ENCODE data around the gene PTPRO.

The PTPRO gene

GRCh38 chr12:15584366-15585041 is 262.2 kb downstream of the PTPRO start:
- Histone ChIP-seq H3K4me1 (ENCODE audit: control insufficient read depth, insufficient read depth, low read length) (no peaks in the 10 kb centered on the region), H3K27me3 (ENCODE audit: control insufficient read depth, insufficient read depth, low read length) (peaks cover under 1% of the 10 kb centered on the region; the same call in 1 of the 2 replicates), H3K9ac (ENCODE audit: low read length) (no peak overlapping the region), H3K9me3 (ENCODE audit: control insufficient read depth, insufficient read depth, low read depth, low read length) (peaks cover 12% of the 10 kb centered on the region), H3K36me3 (ENCODE audit: control insufficient read depth, insufficient read depth, low read length) (no peaks in the 10 kb centered on the region), H3K27ac (ENCODE audit: low read depth, low read length) (no peak overlapping the region), H3K4me3 (ENCODE audit: low read depth, low read length) (no peak overlapping the region)

GRCh38 chr12:15589328-15590032 is 267.2 kb downstream of the PTPRO start:
- Histone ChIP-seq H3K9me3 (ENCODE audit: control insufficient read depth, insufficient read depth, low read depth, low read length) (no peaks in the 10 kb centered on the region), H3K4me3 (ENCODE audit: low read depth, low read length) (no peak overlapping the region; the same call in 1 of the 2 replicates), H3K4me1 (ENCODE audit: control insufficient read depth, insufficient read depth, low read length) (peaks cover 6% of the 10 kb centered on the region; the same call in 1 of the 2 replicates), H3K36me3 (ENCODE audit: control insufficient read depth, insufficient read depth, low read length) (no peaks in the 10 kb centered on the region), H3K27ac (ENCODE audit: low read depth, low read length) (no peak overlapping the region), H3K27me3 (ENCODE audit: control insufficient read depth, insufficient read depth, low read length) (peaks cover 7% of the 10 kb centered on the region; the same call in 1 of the 2 replicates), H3K9ac (ENCODE audit: low read length) (no peak overlapping the region)

DNA sequence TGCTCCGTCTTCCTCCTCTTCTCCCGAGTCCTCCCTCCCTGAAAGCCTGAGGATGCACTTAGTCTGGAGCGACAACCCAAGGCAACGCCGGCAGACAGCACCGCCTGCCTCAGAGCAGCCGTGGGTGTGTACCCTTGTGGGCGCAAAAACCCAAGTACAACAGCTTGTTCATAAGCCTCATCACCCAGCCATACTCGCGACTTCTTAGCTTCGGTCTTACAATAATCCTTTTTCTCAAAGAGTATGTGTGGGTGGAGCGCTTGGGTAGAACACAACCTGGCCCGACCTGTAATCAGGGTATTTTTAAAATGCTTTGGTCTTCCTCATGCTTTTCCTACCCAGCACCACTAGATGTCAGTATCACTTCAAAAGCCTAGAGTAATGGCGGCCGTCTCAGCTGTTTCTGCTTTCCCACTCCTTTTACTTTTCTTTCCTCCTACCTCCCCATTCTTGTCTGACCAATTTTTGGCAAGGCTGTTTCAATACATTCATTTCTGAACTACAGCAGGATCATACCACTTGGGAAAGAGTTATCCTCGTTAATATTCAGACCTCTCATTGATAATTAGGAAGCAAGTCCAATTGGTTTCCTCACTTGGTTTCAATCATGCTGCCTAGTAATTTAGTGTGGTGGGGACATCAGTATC is 268.0 kb downstream of the PTPRO start:
- H3K9me3 ChIP-seq (ENCODE audit: control insufficient read depth, insufficient read depth, low read depth, low read length) = no peaks in the 10 kb centered on the region
- H3K4me3 ChIP-seq (ENCODE audit: low read depth, low read length) = peak overlapping the region; percentile 59
- peak overlapping the region; percentile 47 for H3K9ac ChIP-seq (ENCODE audit: low read length)
- H3K36me3 ChIP-seq (ENCODE audit: control insufficient read depth, insufficient read depth, low read length) = no peaks in the 10 kb centered on the region
- peaks cover 7% of the 10 kb centered on the region; the same call in 1 of the 2 replicates for H3K27me3 ChIP-seq (ENCODE audit: control insufficient read depth, insufficient read depth, low read length)
- peaks cover 6% of the 10 kb centered on the region; the same call in 1 of the 2 replicates for H3K4me1 ChIP-seq (ENCODE audit: control insufficient read depth, insufficient read depth, low read length)
- H3K27ac ChIP-seq (ENCODE audit: low read depth, low read length) = no peak overlapping the region

DNA sequence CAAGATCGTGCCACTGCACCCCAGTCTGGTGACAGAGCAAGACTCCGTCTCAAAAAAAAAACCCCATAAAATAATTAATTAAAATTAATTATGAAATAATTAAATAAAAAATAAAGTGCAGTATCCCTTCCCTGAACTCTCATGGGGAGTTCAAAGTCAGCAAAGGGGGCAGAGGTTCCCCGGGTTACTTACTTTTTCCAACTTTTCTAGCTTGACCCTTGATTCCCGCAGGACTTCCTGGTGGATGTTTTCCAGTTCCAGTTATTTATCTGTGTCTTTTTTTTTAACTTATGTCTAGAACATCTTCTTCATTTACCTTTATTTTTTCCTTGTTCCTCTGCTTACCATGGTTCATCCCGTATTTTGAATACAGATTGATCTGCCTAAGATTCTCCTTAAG is 269.5 kb downstream of the PTPRO start:
- Histone ChIP-seq H3K9ac (ENCODE audit: low read length) (no peak overlapping the region), H3K9me3 (ENCODE audit: control insufficient read depth, insufficient read depth, low read depth, low read length) (no peaks in the 10 kb centered on the region), H3K4me1 (ENCODE audit: control insufficient read depth, insufficient read depth, low read length) (peaks cover 6% of the 10 kb centered on the region; the same call in 1 of the 2 replicates), H3K4me3 (ENCODE audit: low read depth, low read length) (no peak overlapping the region), H3K36me3 (ENCODE audit: control insufficient read depth, insufficient read depth, low read length) (no peaks in the 10 kb centered on the region), H3K27me3 (ENCODE audit: control insufficient read depth, insufficient read depth, low read length) (peaks cover 7% of the 10 kb centered on the region; the same call in 1 of the 2 replicates), H3K27ac (ENCODE audit: low read depth, low read length) (no peak overlapping the region)

DNA sequence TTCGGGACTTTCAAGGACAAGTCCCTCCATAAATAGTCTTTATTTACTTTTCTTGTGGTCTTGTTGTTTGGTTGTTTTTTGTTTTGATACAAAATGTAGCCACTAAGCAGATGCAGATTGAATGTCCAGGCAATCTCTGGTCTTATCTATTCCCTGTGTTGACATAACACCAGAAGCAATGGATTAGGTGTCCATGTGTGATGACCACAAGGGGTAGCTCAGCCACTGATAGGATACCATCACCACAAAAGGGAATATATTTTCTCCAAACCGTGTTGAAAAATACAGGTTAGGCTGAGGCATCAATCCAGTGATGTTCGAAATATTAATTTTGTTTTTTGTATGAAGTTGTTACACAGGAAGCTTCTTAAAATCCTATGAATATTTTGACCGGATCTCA is 270.6 kb downstream of the PTPRO start:
- Histone ChIP-seq H3K4me1 (ENCODE audit: control insufficient read depth, insufficient read depth, low read length) (peaks cover 6% of the 10 kb centered on the region; the same call in 1 of the 2 replicates), H3K9me3 (ENCODE audit: control insufficient read depth, insufficient read depth, low read depth, low read length) (no peaks in the 10 kb centered on the region), H3K9ac (ENCODE audit: low read length) (no peak overlapping the region), H3K27ac (ENCODE audit: low read depth, low read length) (no peak overlapping the region), H3K4me3 (ENCODE audit: low read depth, low read length) (no peak overlapping the region), H3K36me3 (ENCODE audit: control insufficient read depth, insufficient read depth, low read length) (no peaks in the 10 kb centered on the region), H3K27me3 (ENCODE audit: control insufficient read depth, insufficient read depth, low read length) (peaks cover 7% of the 10 kb centered on the region; the same call in 1 of the 2 replicates)

DNA sequence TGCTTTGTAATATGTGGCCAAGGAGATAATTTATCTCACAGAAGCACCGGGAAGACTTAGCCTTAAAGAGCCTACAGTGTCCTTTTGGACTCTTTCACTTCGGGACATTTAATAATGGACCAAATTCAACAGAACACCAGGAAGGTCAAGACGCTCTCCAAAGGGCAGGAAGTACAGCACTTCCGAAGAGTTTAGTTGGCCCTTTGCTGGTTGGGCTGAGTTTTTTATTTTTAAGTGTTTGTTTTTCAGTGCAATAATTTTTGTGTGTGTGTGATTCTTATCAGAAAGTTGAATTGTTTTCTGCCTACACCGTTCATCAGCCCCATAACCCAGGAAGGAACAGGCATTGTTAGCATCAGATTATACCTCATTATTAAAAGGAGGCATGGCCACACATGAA is 273.9 kb downstream of the PTPRO start:
- H3K9me3 ChIP-seq (ENCODE audit: control insufficient read depth, insufficient read depth, low read depth, low read length) = no peaks in the 10 kb centered on the region
- no peaks in the 10 kb centered on the region for H3K27me3 ChIP-seq (ENCODE audit: control insufficient read depth, insufficient read depth, low read length)
- no peaks in the 10 kb centered on the region for H3K36me3 ChIP-seq (ENCODE audit: control insufficient read depth, insufficient read depth, low read length)
- H3K27ac ChIP-seq (ENCODE audit: low read depth, low read length) = no peak overlapping the region
- no peak overlapping the region for H3K9ac ChIP-seq (ENCODE audit: low read length)
- H3K4me3 ChIP-seq (ENCODE audit: low read depth, low read length) = no peak overlapping the region
- peaks cover 6% of the 10 kb centered on the region; the same call in 1 of the 2 replicates for H3K4me1 ChIP-seq (ENCODE audit: control insufficient read depth, insufficient read depth, low read length)

DNA sequence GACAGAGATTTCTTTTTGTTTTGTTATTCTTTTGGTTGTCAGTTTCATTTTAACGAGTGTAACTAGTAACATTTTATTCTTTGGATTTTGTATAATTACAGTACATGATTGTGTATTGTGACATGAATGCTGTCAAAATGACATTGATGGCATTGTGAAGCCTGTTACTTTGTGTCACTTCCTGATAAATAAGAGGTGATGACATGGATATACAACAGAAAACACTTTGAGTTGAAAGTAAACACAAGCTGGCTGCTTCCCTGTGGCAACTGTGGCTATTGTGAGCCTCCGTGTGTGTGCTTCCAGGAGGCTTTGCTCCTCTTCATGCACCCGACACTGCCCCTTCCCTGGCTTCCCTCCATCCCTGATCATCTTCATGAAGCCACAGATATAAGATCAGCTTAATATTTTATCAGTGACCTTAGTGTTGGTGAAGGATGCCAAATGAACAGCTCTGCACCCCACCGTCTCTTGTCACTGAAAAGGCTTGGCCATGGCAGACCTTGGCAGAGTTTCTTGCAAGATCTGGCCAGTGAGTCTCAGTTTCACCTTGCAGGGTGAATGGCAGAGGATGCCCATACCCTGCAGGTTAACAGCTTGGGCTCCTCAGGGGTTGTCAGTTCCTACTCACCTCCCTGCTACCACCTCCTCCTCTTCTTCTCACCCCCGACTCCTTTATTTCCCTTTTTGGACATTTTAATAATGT is 275.0 kb downstream of the PTPRO start:
- Histone ChIP-seq H3K4me1 (ENCODE audit: control insufficient read depth, insufficient read depth, low read length) (peaks cover 2% of the 10 kb centered on the region; the same call in 1 of the 2 replicates), H3K36me3 (ENCODE audit: control insufficient read depth, insufficient read depth, low read length) (no peaks in the 10 kb centered on the region), H3K9ac (ENCODE audit: low read length) (no peak overlapping the region), H3K4me3 (ENCODE audit: low read depth, low read length) (no peak overlapping the region), H3K27me3 (ENCODE audit: control insufficient read depth, insufficient read depth, low read length) (no peaks in the 10 kb centered on the region), H3K9me3 (ENCODE audit: control insufficient read depth, insufficient read depth, low read depth, low read length) (no peaks in the 10 kb centered on the region), H3K27ac (ENCODE audit: low read depth, low read length) (no peak overlapping the region)

DNA sequence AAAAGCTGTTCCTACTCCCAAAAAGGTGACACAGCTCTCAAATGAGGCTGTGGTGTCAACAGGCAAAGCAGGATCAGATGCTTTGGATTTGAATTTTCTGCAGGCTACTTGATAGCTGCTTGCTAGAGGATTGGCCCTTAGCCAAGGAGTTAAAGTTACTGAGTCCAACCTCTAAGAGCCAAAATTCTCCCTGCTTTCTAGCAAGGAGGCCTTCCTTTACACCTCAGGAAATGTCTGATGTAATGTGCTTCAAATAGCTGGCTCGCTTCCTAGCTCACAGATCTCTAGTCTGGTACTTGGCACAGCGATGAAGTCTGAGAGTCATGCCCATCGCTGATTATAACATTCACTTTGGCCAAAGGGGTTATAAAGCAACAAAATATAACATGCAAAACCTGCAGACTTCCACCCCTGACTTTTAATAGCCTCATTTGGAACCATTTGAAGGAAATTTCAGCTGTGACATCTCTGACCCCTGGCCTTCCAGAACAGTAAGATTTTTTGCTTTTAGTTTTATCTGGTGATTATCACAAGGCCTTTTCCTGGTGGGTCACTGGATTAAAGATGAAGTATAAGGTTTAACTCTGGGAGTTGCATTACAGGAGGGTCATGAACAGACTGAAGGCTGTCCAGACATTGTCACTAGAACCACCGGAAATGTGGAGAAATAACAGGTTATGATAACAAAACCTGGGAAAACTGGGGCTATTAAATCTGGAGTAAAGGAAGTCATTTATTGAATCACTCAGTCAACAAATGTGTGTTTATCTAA is 277.1 kb downstream of the PTPRO start:
- Histone ChIP-seq H3K9ac (ENCODE audit: low read length) (no peak overlapping the region), H3K4me3 (ENCODE audit: low read depth, low read length) (no peak overlapping the region), H3K27ac (ENCODE audit: low read depth, low read length) (no peak overlapping the region)

GRCh38 chr12:15600223-15600935 is 278.1 kb downstream of the PTPRO start:
- no peak overlapping the region for H3K27ac ChIP-seq (ENCODE audit: low read depth, low read length)
- no peaks in the 10 kb centered on the region for H3K4me1 ChIP-seq (ENCODE audit: control insufficient read depth, insufficient read depth, low read length)

More for the DNA sequence above, 277.1 kb downstream of the PTPRO start:
- Histone ChIP-seq H3K4me1 (ENCODE audit: control insufficient read depth, insufficient read depth, low read length) (no peaks in the 10 kb centered on the region), H3K36me3 (ENCODE audit: control insufficient read depth, insufficient read depth, low read length) (no peaks in the 10 kb centered on the region), H3K9me3 (ENCODE audit: control insufficient read depth, insufficient read depth, low read depth, low read length) (no peaks in the 10 kb centered on the region), H3K27me3 (ENCODE audit: control insufficient read depth, insufficient read depth, low read length) (no peaks in the 10 kb centered on the region)

More at GRCh38 chr12:15600223-15600935, 278.1 kb downstream of the PTPRO start:
- Histone ChIP-seq H3K36me3 (ENCODE audit: control insufficient read depth, insufficient read depth, low read length) (no peaks in the 10 kb centered on the region), H3K27me3 (ENCODE audit: control insufficient read depth, insufficient read depth, low read length) (no peaks in the 10 kb centered on the region), H3K9me3 (ENCODE audit: control insufficient read depth, insufficient read depth, low read depth, low read length) (no peaks in the 10 kb centered on the region), H3K9ac (ENCODE audit: low read length) (no peak overlapping the region), H3K4me3 (ENCODE audit: low read depth, low read length) (no peak overlapping the region)
